HG03521 (cell line): ENCODE measurements around the gene PGBD1.

Source experiments
- ATAC-seq: cut with Tn5 transposase; IDR thresholded peaks from one replicate; pipeline ENCODE4 v1.9.1; 2021; ENCODE audit warnings: mild to moderate bottlenecking, moderate library complexity; ENCODE audit not compliant: unreplicated experiment

Gene PGBD1

GRCh38 chr6:28335040-28335563, 53.7 kb downstream of the PGBD1 start:
- no peak for ATAC-seq

- ATAC-seq = peak; percentile 89
Measured at GRCh38 chr6:28335564-28336283, 54.4 kb downstream of the PGBD1 start, which contains the start of gene ZSCAN31. ZSCAN31 (minus strand) TSS chr6:28336148; CDS start chr6:28329683, 6,465 bp downstream.

GRCh38 chr6:28336284-28337120, 55.1 kb downstream of the PGBD1 start:
- no peak for ATAC-seq

- no peak for ATAC-seq
Measured at GRCh38 chr6:28337121-28337520, 55.7 kb downstream of the PGBD1 start.

GRCh38 chr6:28340310-28341095, 59.1 kb downstream of the PGBD1 start:
- no peak for ATAC-seq

- ATAC-seq = no peak
Measured at GRCh38 chr6:28343898-28344677, 62.7 kb downstream of the PGBD1 start.

GRCh38 chr6:28345201-28345600, 63.8 kb downstream of the PGBD1 start:
- no peak for ATAC-seq

- ATAC-seq = no peak
Measured at GRCh38 chr6:28347119-28347518, 65.7 kb downstream of the PGBD1 start.

- ATAC-seq = no peak
Measured at GRCh38 chr6:28349344-28349891, 68.0 kb downstream of the PGBD1 start.

- ATAC-seq = peak; percentile 92
Measured at GRCh38 chr6:28349892-28350737, 68.7 kb downstream of the PGBD1 start, which contains the start of gene ZKSCAN3. ZKSCAN3 (plus strand) TSS chr6:28349947; CDS start chr6:28359587, 9,640 bp downstream.

GRCh38 chr6:28351087-28351486, 69.7 kb downstream of the PGBD1 start:
- no peak for ATAC-seq

- ATAC-seq = no peak
Measured at GRCh38 chr6:28351493-28351925, 70.1 kb downstream of the PGBD1 start.
